H9 (cell line): Measurements from ENCODE around the gene PDCD2. TPM values are rescaled to one million over a fixed set of nuclear protein-coding genes. Genes with fewer than 3 reads are reported as not detected.

ENCODE experiments used
- DNase-seq: peaks from one replicate; pipeline ENCODE4 v3.0.0-alpha.2; 2017
- H2AFZ ChIP-seq: one replicate; pipeline ENCODE4 v1.6.1; 2013; ENCODE audit warnings: mild to moderate bottlenecking, low read length, control low read depth, moderate library complexity
- H2AK5ac ChIP-seq: 2 replicates; pipeline ENCODE4 v1.6.1; 2013; ENCODE audit warnings: low read length, control low read depth, mixed read lengths; ENCODE audit not compliant: insufficient read length
- H2BK120ac ChIP-seq: one replicate; pipeline ENCODE4 v1.6.1; 2013; ENCODE audit warnings: low read depth, mild to moderate bottlenecking, low read length, control low read depth, inconsistent platforms; ENCODE audit not compliant: poor library complexity, severe bottlenecking
- H2BK12ac ChIP-seq: 2 replicates; pipeline ENCODE4 v1.6.1; 2013; ENCODE audit warnings: low read length, control low read depth, mixed read lengths, low read depth; ENCODE audit not compliant: insufficient read length
- H2BK15ac ChIP-seq: 2 replicates; pipeline ENCODE4 v1.6.1; 2013; ENCODE audit warnings: low read depth, low read length, control low read depth
- H2BK20ac ChIP-seq: one replicate; pipeline ENCODE4 v1.6.1; 2013; ENCODE audit warnings: low read depth, mild to moderate bottlenecking, low read length, control low read depth, inconsistent platforms; ENCODE audit not compliant: poor library complexity, severe bottlenecking
- H2BK5ac ChIP-seq: 2 replicates; pipeline ENCODE4 v1.6.1; 2013; ENCODE audit warnings: low read length, control low read depth, mixed read lengths; ENCODE audit not compliant: insufficient read length
- H3K14ac ChIP-seq: 2 replicates; pipeline ENCODE4 v1.6.1; 2013; ENCODE audit warnings: low read length, control low read depth; ENCODE audit not compliant: insufficient read depth
- H3K18ac ChIP-seq: 2 replicates; pipeline ENCODE4 v1.6.1; 2013; ENCODE audit warnings: low read depth, mild to moderate bottlenecking, mixed read lengths, low read length, control low read depth; ENCODE audit not compliant: insufficient read length
- H3K23ac ChIP-seq: 2 replicates; pipeline ENCODE4 v1.6.1; 2013; ENCODE audit warnings: low read length, control low read depth, mixed read lengths, low read depth; ENCODE audit not compliant: insufficient read length
- H3K23me2 ChIP-seq: 2 replicates; pipeline ENCODE4 v1.6.1; 2013; ENCODE audit warnings: low read depth, mild to moderate bottlenecking, mixed read lengths, low read length, control low read depth; ENCODE audit not compliant: insufficient read length, poor library complexity, severe bottlenecking
- H3K27ac ChIP-seq: 2 replicates; pipeline ENCODE4 v1.5.1; 2013; ENCODE audit warnings: low read length, control low read depth, mixed read lengths, low read depth; ENCODE audit not compliant: insufficient read length
- H3K27me3 ChIP-seq: 2 replicates; pipeline ENCODE4 v1.6.1; 2013; ENCODE audit warnings: low read length, control low read depth, inconsistent platforms; ENCODE audit not compliant: insufficient read depth
- H3K4ac ChIP-seq: 2 replicates; pipeline ENCODE4 v1.6.1; 2013; ENCODE audit warnings: low read depth, mild to moderate bottlenecking, control low read depth, inconsistent platforms, low read length, moderate library complexity
- H3K4me1 ChIP-seq: 2 replicates; pipeline ENCODE4 v1.6.1; 2013; ENCODE audit warnings: low read length, control low read depth, inconsistent platforms; ENCODE audit not compliant: insufficient read depth
- H3K4me2 ChIP-seq: 2 replicates; pipeline ENCODE4 v1.6.1; 2013; ENCODE audit warnings: low read length, control low read depth, mixed read lengths; ENCODE audit not compliant: insufficient read length, insufficient read depth
- H3K56ac ChIP-seq: 2 replicates; pipeline ENCODE4 v1.6.1; 2013; ENCODE audit warnings: low read depth, mild to moderate bottlenecking, mixed read lengths, low read length, control low read depth; ENCODE audit not compliant: insufficient read length
- H3K79me1 ChIP-seq: 2 replicates; pipeline ENCODE4 v1.6.1; 2013; ENCODE audit warnings: low read depth, mild to moderate bottlenecking, moderate library complexity, low read length, control low read depth, inconsistent platforms; ENCODE audit not compliant: insufficient read depth, poor library complexity, severe bottlenecking
- H3K79me2 ChIP-seq: 2 replicates; pipeline ENCODE4 v1.6.1; 2013; ENCODE audit warnings: low read length, control low read depth, inconsistent platforms; ENCODE audit not compliant: insufficient read depth
- H3K9ac ChIP-seq: 2 replicates; pipeline ENCODE4 v1.6.1; 2013; ENCODE audit warnings: low read length, control low read depth, mixed read lengths; ENCODE audit not compliant: insufficient read length; ENCODE audit errors: extremely low read depth
- H3K9me3 ChIP-seq: one replicate; pipeline ENCODE4 v1.6.1; 2013; ENCODE audit warnings: low read depth, low read length, inconsistent platforms; ENCODE audit not compliant: control insufficient read depth
- H3T11ph ChIP-seq: one replicate; pipeline ENCODE4 v1.6.1; 2013; ENCODE audit warnings: mild to moderate bottlenecking, low read length, control low read depth, inconsistent platforms
- H4K20me1 ChIP-seq: one replicate; pipeline ENCODE4 v1.6.1; 2013; ENCODE audit not compliant: control insufficient read depth, insufficient read length, insufficient read depth
- H4K5ac ChIP-seq: 2 replicates; pipeline ENCODE4 v1.6.1; 2013; ENCODE audit warnings: low read depth, mild to moderate bottlenecking, mixed read lengths, low read length, control low read depth; ENCODE audit not compliant: insufficient read length
- H4K8ac ChIP-seq: replicated peaks from 2 replicates; pipeline ENCODE4 v1.6.1; 2013; ENCODE audit warnings: low read length, control low read depth, mixed read lengths, low read depth; ENCODE audit not compliant: insufficient read length
- H4K91ac ChIP-seq: 2 replicates; pipeline ENCODE4 v1.6.1; 2013; ENCODE audit warnings: low read depth, mild to moderate bottlenecking, moderate library complexity, mixed read lengths, low read length, control low read depth; ENCODE audit not compliant: insufficient read length
- H3K27ac Mint-ChIP-seq, 3 experiments: 2 replicates in 2 of 3; 3 replicates in 1 of 3; pipeline ENCODE4 v1.8.0; 2020 to 2021; ENCODE audit warnings: mixed read lengths in 3 of 3, mild to moderate bottlenecking in 1 of 3, moderate library complexity in 1 of 3
- H3K27me3 Mint-ChIP-seq: 2 replicates; pipeline ENCODE4 v1.8.0; 2021; ENCODE audit warnings: low read depth, mild to moderate bottlenecking, moderate library complexity, mixed read lengths
- H3K36me3 Mint-ChIP-seq, 3 experiments: 2 replicates in 2 of 3; 3 replicates in 1 of 3; pipeline ENCODE4 v1.8.0; 2020 to 2021; ENCODE audit warnings: low read depth in 3 of 3, mixed read lengths in 3 of 3; ENCODE audit not compliant: insufficient read depth in 1 of 3
- H3K4me1 Mint-ChIP-seq, 2 experiments: 2 replicates each; pipeline ENCODE4 v1.8.0; 2020; ENCODE audit warnings: mixed read lengths in 2 of 2
- H3K4me3 Mint-ChIP-seq, 2 experiments: 2 replicates in 1 of 2; 3 replicates in 1 of 2; pipeline ENCODE4 v1.8.0; 2020 to 2021; ENCODE audit warnings: mild to moderate bottlenecking in 2 of 2, mixed read lengths in 2 of 2, moderate library complexity in 1 of 2
- H3K9me3 Mint-ChIP-seq, 2 experiments: 2 replicates in 1 of 2; 3 replicates in 1 of 2; pipeline ENCODE4 v1.8.0; 2020; ENCODE audit warnings: mild to moderate bottlenecking in 2 of 2, mixed read lengths in 2 of 2, moderate library complexity in 1 of 2
- CTCF ChIP-seq: fragments of 200-600 bp; sonication (generic); conservative IDR thresholded peaks from 3 replicates; pipeline ENCODE4 v1.8.0; 2021; ENCODE audit warnings: antibody characterized with exemption, mild to moderate bottlenecking
- WGBS: extraction: QIAGEN DNeasy Blood & Tissue Kit; methylation state at CpG from one replicate; pipeline ENCODE4 v1.1.7; 2013; ENCODE audit warnings: missing lambda C conversion rate, low lambda C conversion rate, mixed read lengths; ENCODE audit not compliant: insufficient read length; ENCODE audit errors: extremely low coverage; 5-methylcytosine and 5-hydroxymethylcytosine counted together
- total RNA-seq: library from RNA; stranded (reverse); gene quantifications from 2 replicates; pipeline ENCODE4 v1.2.1, GENCODE V29; 2021

Gene PDCD2
- total RNA-seq, 1 experiment from 2014 or later: 78.5 TPM

DNA sequence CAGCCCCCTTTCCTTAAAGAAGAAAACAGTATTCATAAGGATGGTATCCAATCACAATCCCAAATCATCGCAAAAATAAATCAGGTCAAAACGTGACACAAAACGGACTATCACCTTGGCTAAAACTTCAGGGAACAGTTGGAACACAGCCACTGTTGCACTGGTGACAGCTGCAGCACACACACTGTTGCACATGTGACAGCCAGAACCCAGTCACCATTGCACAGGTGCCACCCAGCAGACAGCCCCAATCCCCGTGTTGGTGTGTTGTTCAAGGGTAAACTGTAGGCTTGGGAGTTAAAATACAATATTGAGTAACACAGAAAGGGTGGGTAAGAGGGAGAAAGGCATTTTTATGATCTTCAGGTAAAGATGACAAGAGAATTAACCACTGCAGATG, 47.1 kb downstream of the PDCD2 start:
- Histone ChIP-seq H2BK15ac (no peak overlapping the region), H2BK12ac (no peak overlapping the region), H2BK120ac (no peak overlapping the region), H3K18ac (no peak overlapping the region), H4K5ac (no peak overlapping the region), H2AK5ac (no peak overlapping the region), H2BK5ac (no peak overlapping the region), H3K4me2 (no peak overlapping the region), H3K9me3 (no peaks in the 10 kb centered on the region), H4K20me1 (no peaks in the 10 kb centered on the region), H3K23ac (no peak overlapping the region), H3K79me1 (peaks cover 7% of the 10 kb centered on the region), H3T11ph (no peak overlapping the region), H4K91ac (no peak overlapping the region), H3K79me2 (no peaks in the 10 kb centered on the region), H3K4ac (no peak overlapping the region), H3K56ac (no peak overlapping the region), H3K4me1 (no peaks in the 10 kb centered on the region), H3K23me2 (no peaks in the 10 kb centered on the region), H4K8ac (no peak overlapping the region), H2BK20ac (no peak overlapping the region), H3K9ac (no peak overlapping the region), H3K27ac (no peak overlapping the region), H2AFZ (no peak overlapping the region), H3K27me3 (no peaks in the 10 kb centered on the region), H3K14ac (no peak overlapping the region)
- no peak for TF ChIP-seq CTCF
- Mint-ChIP-seq H3K27me3 (no peaks in the 10 kb centered on the region), H3K4me3 (no peak overlapping the region), H3K9me3 (no peaks in the 10 kb centered on the region), H3K36me3 (peaks cover 32 to 80% (median 74%) of the 10 kb centered on the region in 3 experiments; a peak in 6 of 7 replicates), H3K4me1 (no peaks in the 10 kb centered on the region), H3K27ac (no peak overlapping the region)
- no peak for DNase-seq
- no CpG with 5 or more reads among the region's 4 CpGs for WGBS
